ENCODE results near the gene CYFIP2.

- TF ChIP-seq POU6F1 (CRISPR knock-in tag; IDR thresholded peaks at IDR 0.05; ENCODE audit: borderline replicate concordance, low read depth) (no peak), PATZ1 (CRISPR knock-in tag; IDR thresholded peaks at IDR 0.05; ENCODE audit: borderline replicate concordance) (no peak), ESRRG (CRISPR knock-in tag; IDR thresholded peaks at IDR 0.05) (no peak)
Measured at GRCh38 chr5:157342822-157343402, 77.0 kb downstream of the CYFIP2 start.

Data from SK-N-SH treated with all-trans-retinoic acid at 6 μM for 48 hours (cell line).